ENCODE measurements around the gene MUSTN1. TPM values are rescaled to one million over a fixed set of nuclear protein-coding genes. Genes with fewer than 3 reads are reported as not detected.
A peak's percentile ranks its signal among the peaks of the same experiment; 100 is the strongest.

MUSTN1 gene
- total and polyA plus RNA-seq, 2 experiments from 2014 or later: 1.2 to 1.4 TPM

DNA sequence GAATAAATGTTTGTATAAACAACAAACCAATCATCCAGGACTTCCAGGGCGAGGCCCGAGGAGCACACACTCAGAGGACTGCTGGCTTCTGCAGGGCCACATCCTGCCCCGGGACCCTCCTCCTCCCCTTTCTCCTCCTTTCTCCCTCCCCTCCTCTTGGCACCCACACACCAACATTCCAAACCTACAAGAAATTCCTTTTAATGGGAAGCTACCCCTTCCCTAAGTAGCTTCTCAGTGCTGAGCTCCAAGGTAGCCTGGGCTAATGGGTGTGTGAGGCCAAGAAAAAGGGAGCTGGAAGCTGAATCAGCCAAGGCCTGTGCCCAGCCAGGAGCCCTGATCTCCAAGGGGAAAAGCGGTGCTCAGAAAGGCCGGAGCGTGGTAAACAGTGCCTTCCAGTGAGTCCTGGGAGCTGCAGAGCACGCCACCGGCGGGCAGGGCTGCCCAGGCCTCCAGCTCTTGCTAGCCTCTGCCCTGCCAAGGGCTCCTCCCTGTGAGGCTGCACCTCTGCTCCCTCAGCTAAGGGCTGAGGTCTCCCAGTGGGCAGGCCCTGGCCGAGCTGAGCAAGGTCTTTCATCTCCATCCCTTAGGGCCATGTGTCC is 36.3 kb downstream of the MUSTN1 start:
- no peak overlapping the region for H3K27ac Mint-ChIP-seq

More for the DNA sequence above, 36.3 kb downstream of the MUSTN1 start:
- Histone ChIP-seq H3K79me2 (replicated peaks; ENCODE audit: insufficient read depth) (no peaks in the 10 kb centered on the region), H3K9me2 (ENCODE audit: insufficient read depth) (no peaks in the 10 kb centered on the region), H3K36me3 (ENCODE audit: insufficient read depth) (no peaks in the 10 kb centered on the region), H3F3A (replicated peaks; ENCODE audit: low read depth) (no peaks in the 10 kb centered on the region), H3K4me1 (ENCODE audit: insufficient read depth) (no peaks in the 10 kb centered on the region), H3K4me2 (no peak overlapping the region), H3K4me3 (no peak overlapping the region), H3K27ac (ENCODE audit: low read depth) (no peak overlapping the region), H2AFZ (peak overlapping the region; percentile 88; the same call in 1 of the 2 replicates), H3K27me3 (ENCODE audit: insufficient read depth) (no peaks in the 10 kb centered on the region), H4K20me1 (replicated peaks; ENCODE audit: insufficient read depth) (no peaks in the 10 kb centered on the region)
- Mint-ChIP-seq H3K4me1 (no peaks in the 10 kb centered on the region), H3K27me3 (ENCODE audit: insufficient read depth, low read depth, poor library complexity) (peaks cover 14% of the 10 kb centered on the region), H3K4me3 (no peak overlapping the region), H3K36me3 (ENCODE audit: low read depth) (no peaks in the 10 kb centered on the region), H3K9me3 (no peaks in the 10 kb centered on the region)
- ATAC-seq (no peak), DNase-seq (ENCODE audit: low spot score) (no peak)
- TF ChIP-seq, protein P1, sequence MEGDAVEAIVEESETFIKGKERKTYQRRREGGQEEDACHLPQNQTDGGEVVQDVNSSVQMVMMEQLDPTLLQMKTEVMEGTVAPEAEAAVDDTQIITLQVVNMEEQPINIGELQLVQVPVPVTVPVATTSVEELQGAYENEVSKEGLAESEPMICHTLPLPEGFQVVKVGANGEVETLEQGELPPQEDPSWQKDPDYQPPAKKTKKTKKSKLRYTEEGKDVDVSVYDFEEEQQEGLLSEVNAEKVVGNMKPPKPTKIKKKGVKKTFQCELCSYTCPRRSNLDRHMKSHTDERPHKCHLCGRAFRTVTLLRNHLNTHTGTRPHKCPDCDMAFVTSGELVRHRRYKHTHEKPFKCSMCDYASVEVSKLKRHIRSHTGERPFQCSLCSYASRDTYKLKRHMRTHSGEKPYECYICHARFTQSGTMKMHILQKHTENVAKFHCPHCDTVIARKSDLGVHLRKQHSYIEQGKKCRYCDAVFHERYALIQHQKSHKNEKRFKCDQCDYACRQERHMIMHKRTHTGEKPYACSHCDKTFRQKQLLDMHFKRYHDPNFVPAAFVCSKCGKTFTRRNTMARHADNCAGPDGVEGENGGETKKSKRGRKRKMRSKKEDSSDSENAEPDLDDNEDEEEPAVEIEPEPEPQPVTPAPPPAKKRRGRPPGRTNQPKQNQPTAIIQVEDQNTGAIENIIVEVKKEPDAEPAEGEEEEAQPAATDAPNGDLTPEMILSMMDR (conservative IDR thresholded peaks at IDR 0.05; ENCODE audit: low read depth in 2 of 2): no peak
- TF ChIP-seq EZH2 (IDR thresholded peaks at IDR 0.05; ENCODE audit: low read depth, unreplicated experiment) (no peak), ZNF331 (CRISPR knock-in tag; IDR thresholded peaks at IDR 0.05; ENCODE audit: low read depth) (no peak), STAT1 (IDR thresholded peaks at IDR 0.05; ENCODE audit: unreplicated experiment) (no peak), NANOG (IDR thresholded peaks at IDR 0.05; ENCODE audit: borderline replicate concordance) (no peak), CREB1 (CRISPR knock-in tag; IDR thresholded peaks at IDR 0.05; ENCODE audit: low read depth) (no peak), EZH2phosphoT487 (IDR thresholded peaks at IDR 0.05; ENCODE audit: unreplicated experiment) (no peak), ZNF114 (CRISPR knock-in tag; IDR thresholded peaks at IDR 0.05) (no peak), POLR2AphosphoS5 (IDR thresholded peaks at IDR 0.05; ENCODE audit: low read depth) (no peak)
- TF ChIP-seq, protein P2, sequence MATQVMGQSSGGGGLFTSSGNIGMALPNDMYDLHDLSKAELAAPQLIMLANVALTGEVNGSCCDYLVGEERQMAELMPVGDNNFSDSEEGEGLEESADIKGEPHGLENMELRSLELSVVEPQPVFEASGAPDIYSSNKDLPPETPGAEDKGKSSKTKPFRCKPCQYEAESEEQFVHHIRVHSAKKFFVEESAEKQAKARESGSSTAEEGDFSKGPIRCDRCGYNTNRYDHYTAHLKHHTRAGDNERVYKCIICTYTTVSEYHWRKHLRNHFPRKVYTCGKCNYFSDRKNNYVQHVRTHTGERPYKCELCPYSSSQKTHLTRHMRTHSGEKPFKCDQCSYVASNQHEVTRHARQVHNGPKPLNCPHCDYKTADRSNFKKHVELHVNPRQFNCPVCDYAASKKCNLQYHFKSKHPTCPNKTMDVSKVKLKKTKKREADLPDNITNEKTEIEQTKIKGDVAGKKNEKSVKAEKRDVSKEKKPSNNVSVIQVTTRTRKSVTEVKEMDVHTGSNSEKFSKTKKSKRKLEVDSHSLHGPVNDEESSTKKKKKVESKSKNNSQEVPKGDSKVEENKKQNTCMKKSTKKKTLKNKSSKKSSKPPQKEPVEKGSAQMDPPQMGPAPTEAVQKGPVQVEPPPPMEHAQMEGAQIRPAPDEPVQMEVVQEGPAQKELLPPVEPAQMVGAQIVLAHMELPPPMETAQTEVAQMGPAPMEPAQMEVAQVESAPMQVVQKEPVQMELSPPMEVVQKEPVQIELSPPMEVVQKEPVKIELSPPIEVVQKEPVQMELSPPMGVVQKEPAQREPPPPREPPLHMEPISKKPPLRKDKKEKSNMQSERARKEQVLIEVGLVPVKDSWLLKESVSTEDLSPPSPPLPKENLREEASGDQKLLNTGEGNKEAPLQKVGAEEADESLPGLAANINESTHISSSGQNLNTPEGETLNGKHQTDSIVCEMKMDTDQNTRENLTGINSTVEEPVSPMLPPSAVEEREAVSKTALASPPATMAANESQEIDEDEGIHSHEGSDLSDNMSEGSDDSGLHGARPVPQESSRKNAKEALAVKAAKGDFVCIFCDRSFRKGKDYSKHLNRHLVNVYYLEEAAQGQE (IDR thresholded peaks at IDR 0.05; ENCODE audit: unreplicated experiment): no peak
- TF ChIP-seq, protein P3, sequence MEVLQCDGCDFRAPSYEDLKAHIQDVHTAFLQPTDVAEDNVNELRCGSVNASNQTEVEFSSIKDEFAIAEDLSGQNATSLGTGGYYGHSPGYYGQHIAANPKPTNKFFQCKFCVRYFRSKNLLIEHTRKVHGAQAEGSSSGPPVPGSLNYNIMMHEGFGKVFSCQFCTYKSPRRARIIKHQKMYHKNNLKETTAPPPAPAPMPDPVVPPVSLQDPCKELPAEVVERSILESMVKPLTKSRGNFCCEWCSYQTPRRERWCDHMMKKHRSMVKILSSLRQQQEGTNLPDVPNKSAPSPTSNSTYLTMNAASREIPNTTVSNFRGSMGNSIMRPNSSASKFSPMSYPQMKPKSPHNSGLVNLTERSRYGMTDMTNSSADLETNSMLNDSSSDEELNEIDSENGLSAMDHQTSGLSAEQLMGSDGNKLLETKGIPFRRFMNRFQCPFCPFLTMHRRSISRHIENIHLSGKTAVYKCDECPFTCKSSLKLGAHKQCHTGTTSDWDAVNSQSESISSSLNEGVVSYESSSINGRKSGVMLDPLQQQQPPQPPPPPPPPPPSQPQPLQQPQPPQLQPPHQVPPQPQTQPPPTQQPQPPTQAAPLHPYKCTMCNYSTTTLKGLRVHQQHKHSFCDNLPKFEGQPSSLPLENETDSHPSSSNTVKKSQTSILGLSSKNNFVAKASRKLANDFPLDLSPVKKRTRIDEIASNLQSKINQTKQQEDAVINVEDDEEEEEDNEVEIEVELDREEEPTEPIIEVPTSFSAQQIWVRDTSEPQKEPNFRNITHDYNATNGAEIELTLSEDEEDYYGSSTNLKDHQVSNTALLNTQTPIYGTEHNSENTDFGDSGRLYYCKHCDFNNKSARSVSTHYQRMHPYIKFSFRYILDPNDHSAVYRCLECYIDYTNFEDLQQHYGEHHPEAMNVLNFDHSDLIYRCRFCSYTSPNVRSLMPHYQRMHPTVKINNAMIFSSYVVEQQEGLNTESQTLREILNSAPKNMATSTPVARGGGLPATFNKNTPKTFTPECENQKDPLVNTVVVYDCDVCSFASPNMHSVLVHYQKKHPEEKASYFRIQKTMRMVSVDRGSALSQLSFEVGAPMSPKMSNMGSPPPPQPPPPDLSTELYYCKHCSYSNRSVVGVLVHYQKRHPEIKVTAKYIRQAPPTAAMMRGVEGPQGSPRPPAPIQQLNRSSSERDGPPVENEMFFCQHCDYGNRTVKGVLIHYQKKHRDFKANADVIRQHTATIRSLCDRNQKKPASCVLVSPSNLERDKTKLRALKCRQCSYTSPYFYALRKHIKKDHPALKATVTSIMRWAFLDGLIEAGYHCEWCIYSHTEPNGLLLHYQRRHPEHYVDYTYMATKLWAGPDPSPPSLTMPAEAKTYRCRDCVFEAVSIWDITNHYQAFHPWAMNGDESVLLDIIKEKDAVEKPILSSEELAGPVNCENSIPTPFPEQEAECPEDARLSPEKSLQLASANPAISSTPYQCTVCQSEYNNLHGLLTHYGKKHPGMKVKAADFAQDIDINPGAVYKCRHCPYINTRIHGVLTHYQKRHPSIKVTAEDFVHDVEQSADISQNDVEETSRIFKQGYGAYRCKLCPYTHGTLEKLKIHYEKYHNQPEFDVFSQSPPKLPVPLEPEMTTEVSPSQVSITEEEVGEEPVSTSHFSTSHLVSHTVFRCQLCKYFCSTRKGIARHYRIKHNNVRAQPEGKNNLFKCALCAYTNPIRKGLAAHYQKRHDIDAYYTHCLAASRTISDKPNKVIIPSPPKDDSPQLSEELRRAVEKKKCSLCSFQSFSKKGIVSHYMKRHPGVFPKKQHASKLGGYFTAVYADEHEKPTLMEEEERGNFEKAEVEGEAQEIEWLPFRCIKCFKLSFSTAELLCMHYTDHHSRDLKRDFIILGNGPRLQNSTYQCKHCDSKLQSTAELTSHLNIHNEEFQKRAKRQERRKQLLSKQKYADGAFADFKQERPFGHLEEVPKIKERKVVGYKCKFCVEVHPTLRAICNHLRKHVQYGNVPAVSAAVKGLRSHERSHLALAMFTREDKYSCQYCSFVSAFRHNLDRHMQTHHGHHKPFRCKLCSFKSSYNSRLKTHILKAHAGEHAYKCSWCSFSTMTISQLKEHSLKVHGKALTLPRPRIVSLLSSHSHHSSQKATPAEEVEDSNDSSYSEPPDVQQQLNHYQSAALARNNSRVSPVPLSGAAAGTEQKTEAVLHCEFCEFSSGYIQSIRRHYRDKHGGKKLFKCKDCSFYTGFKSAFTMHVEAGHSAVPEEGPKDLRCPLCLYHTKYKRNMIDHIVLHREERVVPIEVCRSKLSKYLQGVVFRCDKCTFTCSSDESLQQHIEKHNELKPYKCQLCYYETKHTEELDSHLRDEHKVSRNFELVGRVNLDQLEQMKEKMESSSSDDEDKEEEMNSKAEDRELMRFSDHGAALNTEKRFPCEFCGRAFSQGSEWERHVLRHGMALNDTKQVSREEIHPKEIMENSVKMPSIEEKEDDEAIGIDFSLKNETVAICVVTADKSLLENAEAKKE (CRISPR knock-in tag; IDR thresholded peaks at IDR 0.05): no peak
- TF ChIP-seq, protein P4, sequence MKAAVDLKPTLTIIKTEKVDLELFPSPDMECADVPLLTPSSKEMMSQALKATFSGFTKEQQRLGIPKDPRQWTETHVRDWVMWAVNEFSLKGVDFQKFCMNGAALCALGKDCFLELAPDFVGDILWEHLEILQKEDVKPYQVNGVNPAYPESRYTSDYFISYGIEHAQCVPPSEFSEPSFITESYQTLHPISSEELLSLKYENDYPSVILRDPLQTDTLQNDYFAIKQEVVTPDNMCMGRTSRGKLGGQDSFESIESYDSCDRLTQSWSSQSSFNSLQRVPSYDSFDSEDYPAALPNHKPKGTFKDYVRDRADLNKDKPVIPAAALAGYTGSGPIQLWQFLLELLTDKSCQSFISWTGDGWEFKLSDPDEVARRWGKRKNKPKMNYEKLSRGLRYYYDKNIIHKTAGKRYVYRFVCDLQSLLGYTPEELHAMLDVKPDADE (IDR thresholded peaks at IDR 0.05): no peak

All from GM23338 (cell line).